Astrocyte (in vitro differentiated cells and primary cell): Measurements from ENCODE around the gene UCP2.

Experiments
- CTCF ChIP-seq: IDR thresholded peaks from 2 replicates; pipeline ENCODE4 v1.5.1; 2011; ENCODE audit warnings: low read depth, mild to moderate bottlenecking, inconsistent platforms, low read length, moderate library complexity; ENCODE audit not compliant: insufficient read depth
- EZH2 ChIP-seq: IDR thresholded peaks from 2 replicates; pipeline ENCODE4 v1.6.1; 2012; ENCODE audit warnings: mild to moderate bottlenecking, low read length, inconsistent platforms; ENCODE audit not compliant: insufficient read depth

DNA sequence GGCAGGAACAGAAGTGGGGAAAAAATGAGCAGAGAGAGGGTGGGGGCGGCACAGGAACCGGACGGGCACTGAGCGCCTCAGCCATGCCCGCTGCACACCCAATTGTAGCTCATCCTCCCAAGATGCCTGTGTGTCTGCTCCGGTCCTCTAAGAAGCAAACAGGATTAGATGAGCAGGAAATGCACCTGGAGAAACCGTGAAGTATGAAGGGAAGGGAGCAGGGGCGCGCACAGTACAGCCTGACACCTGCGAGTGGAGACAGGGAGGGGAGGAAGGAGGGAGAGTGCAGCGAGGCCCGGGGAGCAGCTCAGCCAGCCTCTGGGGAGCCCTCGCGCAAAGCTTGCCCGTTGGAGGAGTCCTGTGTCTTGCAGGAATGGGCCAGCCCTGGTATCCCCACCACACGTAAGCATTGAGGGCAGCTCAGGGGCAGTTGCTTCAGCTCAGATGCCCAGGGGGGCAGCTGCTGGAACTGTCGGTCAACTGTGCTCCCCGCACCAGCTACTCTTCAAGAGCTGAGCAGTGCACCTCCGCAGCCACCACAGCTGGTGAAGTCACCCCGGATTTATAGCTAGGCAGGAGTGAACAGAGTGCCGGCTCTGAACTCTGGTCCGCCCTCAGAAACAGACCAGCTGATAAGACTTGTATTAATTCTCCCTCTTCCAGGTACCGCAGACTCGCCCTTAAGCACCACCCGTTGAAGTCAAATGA, 24.8 kb downstream of the UCP2 start:
- no peak for TF ChIP-seq CTCF
- TF ChIP-seq EZH2 = no peak
